DMS53 (cell line): ENCODE measurements around the gene PLCD3.

Experiments
- DNase-seq: peaks from one replicate; lab custom pipeline; 2025; lab: John Stamatoyannopoulos, UW

The PLCD3 gene

GRCh38 chr17:45073414-45074070 lies 58.8 kb downstream of the PLCD3 start:
- DNase-seq: no peak

- DNase-seq: no peak
Observed at GRCh38 chr17:45070809-45071208, 61.5 kb downstream of the PLCD3 start.

GRCh38 chr17:45070001-45070400 lies 62.3 kb downstream of the PLCD3 start:
- DNase-seq: no peak

GRCh38 chr17:45067637-45068036 lies 64.7 kb downstream of the PLCD3 start:
- DNase-seq: no peak

GRCh38 chr17:45063198-45063597 lies 69.1 kb downstream of the PLCD3 start:
- DNase-seq: no peak

- no peak for DNase-seq
Observed at GRCh38 chr17:45061606-45062205, 70.6 kb downstream of the PLCD3 start.

GRCh38 chr17:45060797-45061605 lies 71.3 kb downstream of the PLCD3 start, which contains the start of gene NMT1:
Gene NMT1, plus strand, starts transcription at chr17:45061317. Its CDS starts 13 bp downstream, at chr17:45061330.
- peak; percentile 100 for DNase-seq

GRCh38 chr17:45060382-45060796 lies 71.9 kb downstream of the PLCD3 start:
- no peak for DNase-seq
